K562 (cell line): Measurements from ENCODE around the gene NUTF2. TPM values are rescaled to one million over a fixed set of nuclear protein-coding genes. Genes with fewer than 3 reads are reported as not detected.
A peak's percentile ranks its signal among the peaks of the same experiment; 100 is the strongest.

Source experiments
- COPS2 ChIP-seq: fragments of 450-650 bp; conservative IDR thresholded peaks from 2 replicates; pipeline ENCODE4 v1.6.1; 2016; ENCODE audit warnings: mild to moderate bottlenecking, moderate library complexity
- MITF ChIP-seq: IDR thresholded peaks from 2 replicates; pipeline ENCODE4 v1.6.1; 2014; ENCODE audit warnings: antibody characterized with exemption
- MTA1 ChIP-seq: fragments of 450-650 bp; IDR thresholded peaks from 2 replicates; pipeline ENCODE4 v1.6.1; 2017; ENCODE audit warnings: borderline replicate concordance
- USF1 ChIP-seq: sonication (generic); formaldehyde crosslinking; IDR thresholded peaks from 2 replicates; pipeline ENCODE4 v1.9.0; 2022; ENCODE audit warnings: mild to moderate bottlenecking, missing genetic modification reagents
- ZNF253 ChIP-seq: fragments of 250-450 bp; sonication (Bioruptor Pico); conservative IDR thresholded peaks from 2 replicates; pipeline ENCODE4 v1.6.1; 2021; ENCODE audit warnings: mild to moderate bottlenecking
- polyA plus RNA-seq, 8 experiments: library from polyadenylated mRNA; depleted of rRNA in 4 of 8; stranded (reverse) in 5 of 8; unstranded in 3 of 8; fragments of >200 nt; fragmentation: Nextera tagmentation in 2 of 8; fragmentation: Illumina TruSeq in 1 of 8; extraction: Ambion mirVana in 2 of 8; extraction: Trizol in 1 of 8; gene quantifications; 2 replicates each; pipeline versions ENCODE4 v1.2.1 to v1.2.3, GENCODE V29; 2011 to 2014; ENCODE audit warnings: inconsistent platforms in 1 of 8, missing spikeins in 1 of 8
- total RNA-seq, 7 experiments: library from RNA; depleted of rRNA in 6 of 7; stranded (reverse); fragments of >200 nt in 6 of 7; fragmentation: Illumina TruSeq in 2 of 7; extraction: Trizol in 2 of 7; gene quantifications; 2 replicates each; pipeline versions ENCODE4 v1.2.1 to v1.2.3, GENCODE V29; 2011 to 2021; ENCODE audit warnings: low replicate concordance in 1 of 7
- TF ChIP-seq, protein P1 (sequence below), 2 experiments: fragments of 450-650 bp in 1 of 2; sonication (generic) in 1 of 2; formaldehyde crosslinking in 1 of 2; IDR thresholded peaks; 2 replicates each; pipeline versions ENCODE4 v1.7.1 to v1.9.0; 2016 to 2022; ENCODE audit warnings: inconsistent platforms in 1 of 2, mild to moderate bottlenecking in 1 of 2, missing genetic modification reagents in 1 of 2
- TF ChIP-seq, protein P2 (sequence below): IDR thresholded peaks from 3 replicates; pipeline ENCODE4 v1.6.1; 2011; ENCODE audit warnings: borderline replicate concordance, mild to moderate bottlenecking; ENCODE audit not compliant: insufficient read length, insufficient read depth
- TF ChIP-seq, protein P3 (sequence below): fragments of 450-650 bp; IDR thresholded peaks from 2 replicates; pipeline ENCODE4 v1.6.1; 2016; ENCODE audit warnings: missing biosample characterization, missing genetic modification characterization
- TF ChIP-seq, protein P4 (sequence below): sonication (generic); formaldehyde crosslinking; IDR thresholded peaks from 2 replicates; pipeline ENCODE4 v1.8.0; 2022; ENCODE audit warnings: mild to moderate bottlenecking, low read depth, missing genetic modification reagents

Gene NUTF2
- total and polyA plus RNA-seq, 9 of the 15 experiments (the other 6 are each of a cell fraction or from before 2014, with no cell fraction given), result 106 to 248 (median 147) TPM

GRCh38 chr16:67872631-67873434 is 26.1 kb downstream of the NUTF2 start, which contains the start of gene EDC4 (continued):
- TF ChIP-seq, protein P1, sequence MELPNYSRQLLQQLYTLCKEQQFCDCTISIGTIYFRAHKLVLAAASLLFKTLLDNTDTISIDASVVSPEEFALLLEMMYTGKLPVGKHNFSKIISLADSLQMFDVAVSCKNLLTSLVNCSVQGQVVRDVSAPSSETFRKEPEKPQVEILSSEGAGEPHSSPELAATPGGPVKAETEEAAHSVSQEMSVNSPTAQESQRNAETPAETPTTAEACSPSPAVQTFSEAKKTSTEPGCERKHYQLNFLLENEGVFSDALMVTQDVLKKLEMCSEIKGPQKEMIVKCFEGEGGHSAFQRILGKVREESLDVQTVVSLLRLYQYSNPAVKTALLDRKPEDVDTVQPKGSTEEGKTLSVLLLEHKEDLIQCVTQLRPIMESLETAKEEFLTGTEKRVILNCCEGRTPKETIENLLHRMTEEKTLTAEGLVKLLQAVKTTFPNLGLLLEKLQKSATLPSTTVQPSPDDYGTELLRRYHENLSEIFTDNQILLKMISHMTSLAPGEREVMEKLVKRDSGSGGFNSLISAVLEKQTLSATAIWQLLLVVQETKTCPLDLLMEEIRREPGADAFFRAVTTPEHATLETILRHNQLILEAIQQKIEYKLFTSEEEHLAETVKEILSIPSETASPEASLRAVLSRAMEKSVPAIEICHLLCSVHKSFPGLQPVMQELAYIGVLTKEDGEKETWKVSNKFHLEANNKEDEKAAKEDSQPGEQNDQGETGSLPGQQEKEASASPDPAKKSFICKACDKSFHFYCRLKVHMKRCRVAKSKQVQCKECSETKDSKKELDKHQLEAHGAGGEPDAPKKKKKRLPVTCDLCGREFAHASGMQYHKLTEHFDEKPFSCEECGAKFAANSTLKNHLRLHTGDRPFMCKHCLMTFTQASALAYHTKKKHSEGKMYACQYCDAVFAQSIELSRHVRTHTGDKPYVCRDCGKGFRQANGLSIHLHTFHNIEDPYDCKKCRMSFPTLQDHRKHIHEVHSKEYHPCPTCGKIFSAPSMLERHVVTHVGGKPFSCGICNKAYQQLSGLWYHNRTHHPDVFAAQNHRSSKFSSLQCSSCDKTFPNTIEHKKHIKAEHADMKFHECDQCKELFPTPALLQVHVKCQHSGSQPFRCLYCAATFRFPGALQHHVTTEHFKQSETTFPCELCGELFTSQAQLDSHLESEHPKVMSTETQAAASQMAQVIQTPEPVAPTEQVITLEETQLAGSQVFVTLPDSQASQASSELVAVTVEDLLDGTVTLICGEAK (IDR thresholded peaks at IDR 0.05), result peak; percentile 99
- TF ChIP-seq, protein P1 (CRISPR knock-in tag; IDR thresholded peaks at IDR 0.05), result no peak
- TF ChIP-seq, protein P2, sequence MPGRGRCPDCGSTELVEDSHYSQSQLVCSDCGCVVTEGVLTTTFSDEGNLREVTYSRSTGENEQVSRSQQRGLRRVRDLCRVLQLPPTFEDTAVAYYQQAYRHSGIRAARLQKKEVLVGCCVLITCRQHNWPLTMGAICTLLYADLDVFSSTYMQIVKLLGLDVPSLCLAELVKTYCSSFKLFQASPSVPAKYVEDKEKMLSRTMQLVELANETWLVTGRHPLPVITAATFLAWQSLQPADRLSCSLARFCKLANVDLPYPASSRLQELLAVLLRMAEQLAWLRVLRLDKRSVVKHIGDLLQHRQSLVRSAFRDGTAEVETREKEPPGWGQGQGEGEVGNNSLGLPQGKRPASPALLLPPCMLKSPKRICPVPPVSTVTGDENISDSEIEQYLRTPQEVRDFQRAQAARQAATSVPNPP, result no peak
- TF ChIP-seq ZNF253 (CRISPR knock-in tag) (no peak), USF1 (CRISPR knock-in tag) (no peak), MTA1 (no peak), MITF (no peak), COPS2 (no peak)
- TF ChIP-seq, protein P3, sequence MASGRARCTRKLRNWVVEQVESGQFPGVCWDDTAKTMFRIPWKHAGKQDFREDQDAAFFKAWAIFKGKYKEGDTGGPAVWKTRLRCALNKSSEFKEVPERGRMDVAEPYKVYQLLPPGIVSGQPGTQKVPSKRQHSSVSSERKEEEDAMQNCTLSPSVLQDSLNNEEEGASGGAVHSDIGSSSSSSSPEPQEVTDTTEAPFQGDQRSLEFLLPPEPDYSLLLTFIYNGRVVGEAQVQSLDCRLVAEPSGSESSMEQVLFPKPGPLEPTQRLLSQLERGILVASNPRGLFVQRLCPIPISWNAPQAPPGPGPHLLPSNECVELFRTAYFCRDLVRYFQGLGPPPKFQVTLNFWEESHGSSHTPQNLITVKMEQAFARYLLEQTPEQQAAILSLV (tag), result no peak
- TF ChIP-seq, protein P4, sequence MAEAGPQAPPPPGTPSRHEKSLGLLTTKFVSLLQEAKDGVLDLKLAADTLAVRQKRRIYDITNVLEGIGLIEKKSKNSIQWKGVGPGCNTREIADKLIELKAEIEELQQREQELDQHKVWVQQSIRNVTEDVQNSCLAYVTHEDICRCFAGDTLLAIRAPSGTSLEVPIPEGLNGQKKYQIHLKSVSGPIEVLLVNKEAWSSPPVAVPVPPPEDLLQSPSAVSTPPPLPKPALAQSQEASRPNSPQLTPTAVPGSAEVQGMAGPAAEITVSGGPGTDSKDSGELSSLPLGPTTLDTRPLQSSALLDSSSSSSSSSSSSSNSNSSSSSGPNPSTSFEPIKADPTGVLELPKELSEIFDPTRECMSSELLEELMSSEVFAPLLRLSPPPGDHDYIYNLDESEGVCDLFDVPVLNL (CRISPR knock-in tag), result no peak
